ENCODE data around the gene TAGLN.
"Not testable (repeated sequence)": the region's sequence is repeated elsewhere in the genome, so short reads cannot be mapped to it uniquely, and the experiment has no call there.

The TAGLN gene

GRCh38 chr11:117197516-117198456 lies 1.4 kb upstream of the TAGLN start:
- DNase-seq: no peak

DNA sequence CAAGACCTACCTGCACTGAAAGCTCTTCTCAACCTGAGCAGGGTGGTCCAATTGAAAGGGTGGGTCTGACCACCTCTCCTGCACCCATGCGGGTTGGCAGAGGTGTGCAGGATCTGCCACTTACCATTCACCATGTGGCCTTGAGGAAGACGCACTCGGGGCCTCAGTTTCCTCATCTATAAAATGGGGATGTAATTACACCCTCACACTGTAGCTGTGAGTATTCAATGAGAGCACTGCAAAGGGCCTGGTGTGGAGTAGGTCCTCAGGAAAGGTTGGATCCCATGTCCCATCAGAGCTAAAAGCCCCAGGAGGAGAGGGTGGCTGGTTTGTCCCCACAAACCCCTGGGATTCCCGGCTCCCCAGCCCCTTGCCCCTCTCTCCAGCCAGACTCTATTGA lies 557 bp upstream of the TAGLN start:
- DNase-seq: no peak

GRCh38 chr11:117199916-117200812 lies 994 bp downstream of the TAGLN start:
- DNase-seq: no peak

GRCh38 chr11:117200813-117201657 lies 1.9 kb downstream of the TAGLN start:
- DNase-seq: no peak

DNA sequence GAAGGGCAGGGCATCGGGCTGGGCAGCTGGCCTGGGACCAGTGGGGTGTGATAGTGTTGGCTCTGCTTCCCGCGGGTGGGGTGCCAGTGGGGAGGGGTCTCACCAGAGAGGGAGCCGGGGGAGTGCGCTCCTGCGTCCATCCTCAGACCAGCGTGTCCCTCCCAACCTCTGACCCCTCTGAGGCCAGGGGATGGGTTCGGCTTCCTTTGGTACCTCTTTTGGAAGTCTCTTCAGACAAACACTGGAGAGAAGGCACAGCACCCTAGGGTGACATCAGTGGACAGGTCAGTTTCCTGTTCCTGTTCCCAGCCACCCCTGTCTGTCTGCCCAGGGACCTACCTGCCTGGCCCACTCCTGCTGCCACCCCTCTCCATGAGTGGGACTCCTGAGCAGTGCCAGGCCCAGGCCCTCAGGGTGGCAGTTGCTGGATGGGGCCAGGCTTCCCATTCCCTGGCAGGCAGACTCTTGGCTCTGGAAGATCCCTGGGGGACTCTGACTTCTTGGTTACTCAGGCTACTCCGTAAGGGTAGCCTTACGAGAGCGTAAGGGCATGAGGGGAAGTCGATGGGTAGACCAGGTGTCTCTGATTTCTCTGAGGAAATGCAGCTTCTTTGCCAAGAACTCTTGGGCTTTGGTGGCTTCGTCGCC lies 2.6 kb downstream of the TAGLN start:
- DNase-seq: no peak

- DNase-seq: no peak
Observed at GRCh38 chr11:117202386-117203068, 3.4 kb downstream of the TAGLN start.

GRCh38 chr11:117203069-117203407 lies 3.9 kb downstream of the TAGLN start:
- no peak for DNase-seq

- no peak for DNase-seq
Observed at GRCh38 chr11:117204283-117205080, 5.3 kb downstream of the TAGLN start.

GRCh38 chr11:117205211-117205818 lies 6.1 kb downstream of the TAGLN start:
- DNase-seq: no peak

DNA sequence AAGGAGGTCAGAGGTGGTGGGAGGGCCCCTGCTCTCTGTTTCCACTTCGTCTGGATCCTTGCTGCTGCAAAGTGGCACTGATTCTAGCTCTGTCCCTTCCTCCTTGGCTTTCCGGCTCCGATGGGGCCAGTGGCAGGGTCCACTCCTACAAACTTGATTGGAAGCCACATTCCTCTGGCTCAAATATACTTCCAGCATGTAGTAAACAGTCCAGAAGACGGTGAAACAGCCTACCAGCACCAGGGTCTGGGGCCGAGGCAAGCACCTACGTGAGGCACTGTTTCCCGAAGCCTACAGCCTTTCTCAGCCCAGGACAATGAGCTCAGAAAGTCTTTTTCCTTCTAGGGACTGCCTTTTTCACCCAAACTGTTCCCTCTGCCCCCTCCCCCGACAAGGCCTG lies 6.9 kb downstream of the TAGLN start:
- DNase-seq: not testable (repeated sequence)

DNA sequence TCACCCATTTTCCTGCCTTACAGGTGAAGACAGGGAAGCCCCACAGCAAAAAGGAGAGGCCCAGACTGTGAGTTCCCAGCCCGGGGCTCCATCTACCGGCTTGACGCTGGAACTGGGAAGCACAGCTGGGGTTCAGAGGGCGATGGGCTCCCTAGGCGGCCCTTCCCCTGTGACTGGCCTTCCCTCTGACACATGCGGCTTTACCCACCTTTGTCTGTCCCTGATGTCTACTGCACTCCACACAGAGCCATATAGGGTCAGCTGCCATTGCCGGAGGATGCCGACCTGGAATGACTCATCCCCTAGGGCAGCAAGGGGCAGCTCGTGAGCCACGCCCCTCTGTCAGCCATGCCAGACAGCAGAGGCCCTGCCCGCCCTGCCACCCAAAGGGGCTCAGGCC lies 7.7 kb downstream of the TAGLN start:
- DNase-seq: not testable (repeated sequence)

DNA sequence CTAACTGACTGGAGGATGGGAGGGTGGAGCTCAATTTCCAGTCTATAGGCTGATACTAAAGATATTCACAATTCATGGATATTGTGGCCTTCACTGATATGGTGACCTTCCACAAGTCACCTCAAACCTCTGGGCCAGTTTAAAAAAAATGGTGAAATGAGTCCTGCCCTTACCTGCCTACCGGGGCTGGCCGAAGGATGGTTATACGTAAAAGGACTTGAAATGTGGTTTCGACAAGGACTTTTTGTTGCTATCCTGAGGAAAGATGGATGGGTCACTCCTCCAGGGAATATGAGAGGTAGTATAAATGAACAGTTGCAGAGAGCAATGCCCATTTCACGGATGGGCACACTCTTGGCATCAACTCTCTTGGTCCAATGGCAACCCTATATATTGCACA lies 8.3 kb downstream of the TAGLN start:
- not testable (repeated sequence) for DNase-seq

DNA sequence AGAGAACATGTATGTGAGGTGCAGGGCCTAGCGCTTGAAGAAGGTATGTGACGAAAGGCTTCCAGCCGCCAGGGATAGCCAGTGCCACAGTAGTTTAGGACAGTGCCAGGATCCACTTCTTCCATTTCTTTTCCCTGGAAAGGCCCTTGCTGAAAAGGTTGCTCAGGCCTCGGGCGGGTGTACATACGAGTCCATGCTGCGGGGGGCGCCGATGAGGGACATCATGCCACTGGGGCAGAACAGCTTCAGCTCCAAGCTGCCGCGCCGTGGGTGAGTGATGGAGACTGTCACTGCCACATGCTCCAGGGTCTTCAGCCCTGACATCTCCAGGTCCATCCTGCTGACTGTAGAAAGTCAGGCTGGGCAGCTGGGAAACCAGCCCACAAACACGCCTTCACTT lies 9.5 kb downstream of the TAGLN start:
- not testable (repeated sequence) for DNase-seq

- DNase-seq: not testable (repeated sequence)
Observed at GRCh38 chr11:117209351-117210125, 10.4 kb downstream of the TAGLN start.

DNA sequence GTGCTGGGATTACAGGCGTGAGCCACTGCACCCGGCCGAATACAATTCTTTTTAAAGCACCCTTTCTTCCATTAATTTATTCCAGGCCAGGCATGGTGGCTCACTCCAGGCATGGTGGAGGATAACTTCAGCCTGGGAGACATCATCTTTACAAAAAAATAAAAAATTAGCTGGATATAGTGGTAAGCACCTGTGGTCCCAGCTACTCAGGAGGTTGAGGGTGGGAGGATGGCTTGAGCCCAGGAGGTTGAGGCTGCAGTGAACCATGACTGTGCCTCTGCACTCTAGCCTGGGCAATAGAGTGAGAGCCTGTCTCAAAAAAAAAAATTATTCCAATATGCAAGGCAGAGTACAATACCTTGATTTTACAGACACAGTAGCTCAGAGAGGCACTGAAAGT lies 11.4 kb downstream of the TAGLN start:
- no peak for DNase-seq

DNA sequence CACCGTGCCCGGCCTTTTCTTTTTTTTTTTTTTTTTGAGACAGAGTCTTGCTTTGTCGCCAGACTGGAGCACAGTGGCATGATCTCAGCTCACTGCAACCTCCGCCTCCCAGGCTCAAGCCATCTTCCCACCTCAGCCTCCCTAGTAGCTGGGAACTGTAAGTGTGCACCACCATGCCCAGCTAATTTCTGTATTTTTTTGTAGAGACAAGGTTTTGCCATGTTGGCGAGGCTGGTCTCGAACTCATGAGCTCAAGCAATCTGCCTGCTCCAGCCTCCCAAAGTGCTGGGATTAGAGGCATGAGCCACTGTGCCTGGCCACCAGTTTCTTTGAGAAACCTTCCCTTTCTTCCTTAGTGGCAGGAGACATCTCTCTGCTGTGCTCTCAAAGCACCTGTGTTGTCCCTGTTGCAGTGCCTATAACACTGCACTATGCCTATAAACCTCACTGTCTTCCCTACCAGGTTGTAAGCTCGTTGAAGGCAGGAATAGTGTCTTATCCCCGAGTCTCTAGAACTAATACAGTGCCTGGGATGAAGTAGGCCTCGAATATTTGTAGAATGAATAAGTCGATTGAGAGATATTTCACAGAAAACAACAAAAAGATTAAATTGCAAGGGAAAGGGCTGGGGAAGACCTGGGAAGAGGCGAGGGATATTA lies 13.7 kb downstream of the TAGLN start:
- no peak for DNase-seq

DNA sequence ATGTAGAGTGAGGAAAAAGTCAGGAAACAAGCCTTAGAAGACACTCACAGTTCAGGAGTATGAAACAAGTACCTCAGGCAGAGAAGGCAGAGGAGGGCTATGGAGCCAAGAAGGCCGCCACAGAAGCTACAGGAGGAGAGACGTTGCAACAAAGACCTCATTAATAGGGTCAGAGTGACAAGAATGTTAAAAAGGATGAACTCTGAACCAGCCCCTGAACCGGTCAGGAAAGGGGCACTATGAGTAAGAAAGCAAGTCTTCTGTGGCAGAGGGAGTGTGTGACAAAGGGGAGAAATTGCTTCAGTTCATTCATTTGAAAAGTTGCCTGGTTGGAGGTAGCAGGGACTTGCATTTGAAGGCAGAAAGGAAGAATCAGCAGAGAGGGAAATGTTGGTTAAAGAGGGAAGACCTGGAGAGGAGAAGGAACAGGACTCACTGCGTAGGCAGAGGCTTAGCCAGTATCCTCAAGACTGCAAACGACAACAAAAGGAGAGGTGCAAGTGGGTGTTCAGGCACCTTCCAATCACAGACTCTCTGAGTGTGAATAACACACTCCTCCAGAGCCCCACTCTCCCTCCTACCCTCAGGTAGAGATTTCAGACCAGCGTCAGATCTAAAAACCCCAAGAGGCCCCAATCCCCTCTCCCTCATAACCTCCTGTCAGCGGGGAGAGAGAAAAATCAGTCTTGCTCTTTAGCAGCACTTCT lies 15.4 kb downstream of the TAGLN start:
- DNase-seq: no peak

All from NCI-H1105 treated with DMSO at 0.1 percent for 48 hours (cell line).